HG02870 (cell line): Measurements from ENCODE around the gene CACNA1G.

Source experiments
- ATAC-seq: cut with Tn5 transposase; IDR thresholded peaks from one replicate; pipeline ENCODE4 v1.9.1; 2021; ENCODE audit warnings: mild to moderate bottlenecking, moderate library complexity; ENCODE audit not compliant: unreplicated experiment

Gene CACNA1G

GRCh38 chr17:50629902-50630301 is 69.4 kb downstream of the CACNA1G start:
- no peak for ATAC-seq

DNA sequence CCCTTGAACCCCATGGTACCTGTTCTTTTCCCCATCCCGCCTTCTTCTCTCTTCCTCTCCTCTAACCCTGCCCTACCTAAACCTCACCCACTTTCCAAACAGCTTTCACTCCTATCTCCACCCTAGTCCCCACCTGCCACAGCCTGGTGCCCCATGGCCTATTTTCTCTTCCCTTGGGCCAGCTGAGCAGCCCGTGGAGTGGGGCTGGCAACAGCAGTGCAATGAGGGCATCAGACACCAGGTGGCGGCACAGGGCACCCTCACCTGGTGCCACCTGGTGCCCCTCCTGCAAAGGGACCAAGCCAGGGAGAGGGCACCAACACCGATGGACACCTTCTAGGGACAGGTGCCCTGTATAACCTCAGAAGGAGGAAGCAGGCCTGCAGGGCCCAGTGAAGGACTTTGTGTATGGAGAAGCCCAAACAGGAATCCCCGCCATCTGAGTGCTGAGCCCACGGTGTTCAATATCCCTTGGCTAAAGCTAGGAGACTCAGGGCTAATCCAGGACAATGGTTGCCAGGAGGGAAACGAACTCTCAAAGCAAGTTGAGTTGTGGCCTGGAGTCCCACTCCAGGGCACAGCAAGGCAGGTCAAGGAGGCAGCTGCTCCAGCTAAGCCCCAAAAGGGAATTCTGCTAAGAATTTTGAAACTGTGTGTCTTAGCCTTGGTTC is 70.1 kb downstream of the CACNA1G start:
- no peak for ATAC-seq

- ATAC-seq: no peak
These were observed 70.8 kb downstream of the CACNA1G start for GRCh38 chr17:50631195-50631907.

GRCh38 chr17:50631908-50632571 is 71.5 kb downstream of the CACNA1G start:
- no peak for ATAC-seq

- no peak for ATAC-seq
These were observed 72.1 kb downstream of the CACNA1G start for GRCh38 chr17:50632637-50633036.

DNA sequence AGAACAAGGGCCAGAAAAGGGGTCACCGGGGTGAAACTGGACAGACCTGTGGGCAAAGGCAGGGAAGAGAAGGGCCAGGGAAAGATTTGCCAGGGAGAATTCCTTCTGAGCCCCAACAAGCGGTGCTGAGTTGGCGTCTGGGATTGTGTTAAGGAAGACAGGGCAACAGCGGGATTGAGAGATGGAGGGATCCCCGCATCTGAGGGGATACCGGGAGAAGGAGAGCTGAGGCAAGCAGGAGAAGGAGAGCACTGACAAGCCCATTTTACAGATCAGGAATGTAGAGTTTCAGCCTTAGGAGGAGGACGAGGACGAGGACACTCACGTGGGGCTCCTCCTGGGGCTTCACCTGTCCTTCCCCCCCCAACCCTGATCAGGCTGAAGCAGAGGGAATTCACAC is 73.2 kb downstream of the CACNA1G start:
- ATAC-seq: no peak

- no peak for ATAC-seq
These were observed 73.9 kb downstream of the CACNA1G start, which contains the start of gene ABCC3 for GRCh38 chr17:50634224-50634914. TSS of gene ABCC3 (plus strand) at chr17:50634881. CDS start at chr17:50634937, 56 bp downstream.

- no peak for ATAC-seq
These were observed 74.6 kb downstream of the CACNA1G start for GRCh38 chr17:50634915-50635731.

DNA sequence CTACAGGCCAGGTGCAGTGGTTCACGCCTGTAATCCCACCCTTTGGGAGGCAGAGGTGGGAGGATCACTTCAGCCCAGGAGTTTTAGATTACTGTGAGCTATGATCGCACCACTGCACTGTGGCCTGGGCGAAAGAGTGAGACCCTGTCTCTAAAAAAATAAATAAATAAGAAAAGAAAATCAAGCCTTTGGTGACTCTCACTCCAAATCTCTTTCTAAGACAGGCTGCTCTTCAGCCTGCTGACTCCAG is 75.1 kb downstream of the CACNA1G start:
- no peak for ATAC-seq

- no peak for ATAC-seq
These were observed 75.7 kb downstream of the CACNA1G start for GRCh38 chr17:50635982-50636803.

DNA sequence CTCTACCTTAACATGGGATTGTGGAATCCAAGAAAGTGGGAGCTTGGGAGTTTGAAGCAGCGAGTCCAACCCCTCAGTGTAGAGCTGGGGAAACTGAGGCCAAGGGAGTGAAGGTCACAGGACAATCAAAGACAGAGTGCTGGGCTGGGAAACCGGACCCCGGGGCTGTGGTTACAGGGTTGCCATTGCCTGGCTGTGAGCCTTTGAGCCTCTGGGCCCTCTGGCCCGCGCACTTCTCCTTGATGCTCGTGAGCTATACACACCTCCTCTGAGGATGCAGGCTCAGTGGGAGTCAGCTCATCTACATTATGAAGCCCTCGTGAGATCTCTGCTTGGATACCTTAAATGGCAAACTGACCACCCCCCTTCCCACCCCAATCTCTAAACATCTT is 76.3 kb downstream of the CACNA1G start:
- ATAC-seq: no peak

- no peak for ATAC-seq
These were observed 77.5 kb downstream of the CACNA1G start for GRCh38 chr17:50637829-50638605.

DNA sequence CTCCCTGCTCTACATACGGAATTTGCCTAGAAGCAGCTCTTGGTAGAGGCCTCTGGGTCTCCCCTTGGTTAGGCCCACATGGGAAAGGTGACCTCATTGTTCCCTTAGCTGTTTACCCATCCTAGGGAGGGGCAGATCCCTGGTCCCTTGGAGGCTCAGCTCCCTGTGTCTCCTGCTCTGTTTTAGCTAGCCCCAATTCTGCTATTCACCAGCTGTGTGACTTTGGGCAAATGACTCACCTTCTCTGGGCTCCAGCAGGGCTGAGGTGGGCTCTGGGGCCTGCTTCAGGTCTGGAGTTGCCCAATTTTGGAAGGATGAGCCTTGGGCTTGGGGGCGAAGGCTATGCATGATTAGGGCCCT is 78.1 kb downstream of the CACNA1G start:
- no peak for ATAC-seq

GRCh38 chr17:50638966-50639713 is 78.6 kb downstream of the CACNA1G start:
- ATAC-seq: no peak

- ATAC-seq: no peak
These were observed 80.3 kb downstream of the CACNA1G start for GRCh38 chr17:50640686-50641351.

DNA sequence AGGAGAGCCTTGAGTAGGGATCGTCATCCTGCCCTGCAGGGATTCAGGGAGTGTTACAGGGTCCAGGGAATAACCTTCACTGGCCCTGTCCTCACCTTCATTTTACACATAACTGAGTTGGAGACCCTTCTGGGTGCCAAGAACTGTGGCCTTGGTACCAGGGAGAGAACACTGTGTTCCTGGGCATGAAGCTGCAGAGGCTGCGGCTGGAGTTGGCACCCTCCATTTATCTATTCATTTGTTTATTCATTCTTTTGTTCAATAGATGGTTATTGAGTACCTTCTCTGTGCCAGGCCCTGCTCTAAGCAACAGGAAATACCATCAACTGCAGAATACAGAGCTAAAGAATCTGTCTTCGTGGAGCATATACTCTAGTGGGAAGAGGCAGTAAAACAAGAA is 80.8 kb downstream of the CACNA1G start:
- no peak for ATAC-seq

DNA sequence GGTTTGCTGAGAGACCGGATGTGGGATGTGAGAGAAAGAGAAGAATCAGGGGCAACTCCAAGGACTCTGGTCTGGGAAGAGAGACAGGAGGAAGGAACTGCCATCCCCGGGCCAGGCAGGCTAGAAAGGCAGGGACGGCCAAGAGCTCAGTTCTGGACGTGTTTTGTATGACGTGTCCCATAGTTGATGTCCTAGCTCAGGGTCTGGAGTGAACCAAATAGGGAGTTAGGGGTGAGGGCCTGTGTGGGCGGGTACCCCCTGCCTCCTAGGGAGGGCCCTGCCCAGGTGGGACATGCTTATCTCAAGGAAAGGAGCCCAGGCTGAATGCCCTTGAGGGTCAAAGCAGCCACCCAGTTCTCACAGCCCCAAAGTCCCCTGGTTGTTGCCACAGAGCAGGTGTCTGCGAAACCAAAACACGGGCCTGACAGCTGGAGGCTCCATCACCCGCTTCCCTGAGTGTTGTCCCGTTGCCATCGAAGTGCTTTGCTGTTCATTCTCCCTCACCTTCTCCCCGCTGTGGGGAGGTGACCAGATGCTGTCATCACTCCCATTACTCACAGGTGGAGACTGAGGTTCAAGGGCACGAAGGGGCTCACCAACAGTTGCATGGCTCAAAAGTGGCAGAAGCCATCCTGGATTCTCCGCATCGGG is 81.7 kb downstream of the CACNA1G start:
- ATAC-seq: no peak
